ENCODE data around the gene HEYL.
A peak's percentile ranks its signal among the peaks of the same experiment; 100 is the strongest.

The HEYL gene

GRCh38 chr1:39668894-39669293 lies 29.5 kb upstream of the HEYL start:
- Histone ChIP-seq H4K20me1 (no peaks in the 10 kb centered on the region), H3K9me3 (no peaks in the 10 kb centered on the region), H3K36me3 (no peaks in the 10 kb centered on the region), H3K4me1 (peaks cover 24% of the 10 kb centered on the region), H3K9ac (no peak overlapping the region), H3K27ac (no peak overlapping the region), H3K4me2 (no peak overlapping the region), H3K27me3 (peaks cover 22% of the 10 kb centered on the region), H3K4me3 (no peak overlapping the region)
- TF ChIP-seq Cebpa-rat (IDR thresholded peaks at IDR 0.05): no peak

- H3K4me3 ChIP-seq: no peak overlapping the region
- peaks cover 22% of the 10 kb centered on the region for H3K27me3 ChIP-seq
- H3K27ac ChIP-seq: no peak overlapping the region
- no peak overlapping the region for H3K9ac ChIP-seq
- no peak for TF ChIP-seq Cebpa-rat (IDR thresholded peaks at IDR 0.05)
- no peaks in the 10 kb centered on the region for H4K20me1 ChIP-seq
- no peak overlapping the region for H3K4me2 ChIP-seq
- H3K4me1 ChIP-seq: peaks cover 22% of the 10 kb centered on the region
- no peaks in the 10 kb centered on the region for H3K36me3 ChIP-seq
- no peaks in the 10 kb centered on the region for H3K9me3 ChIP-seq
These were observed 28.7 kb upstream of the HEYL start for GRCh38 chr1:39668111-39668510.

DNA sequence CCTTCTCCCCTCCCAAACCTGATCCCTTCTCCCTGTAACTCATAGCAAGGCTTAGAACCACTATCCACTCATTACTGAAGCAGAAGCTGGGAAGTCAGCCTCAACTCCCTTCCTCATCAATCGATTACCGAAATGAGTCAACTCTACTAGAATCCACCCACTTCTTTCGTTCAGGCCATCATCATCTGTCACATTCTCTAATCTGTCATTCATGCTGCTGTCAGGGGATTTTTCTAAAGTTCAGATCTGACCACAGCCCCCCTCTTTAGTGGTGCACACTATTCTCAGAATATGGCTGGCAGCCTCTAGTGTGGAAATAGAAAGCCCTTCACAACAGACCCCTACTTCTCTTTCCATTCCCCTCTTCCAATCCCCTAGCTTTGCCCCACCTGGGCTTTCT lies 27.3 kb upstream of the HEYL start:
- H4K20me1 ChIP-seq: no peaks in the 10 kb centered on the region
- H3K4me1 ChIP-seq: peaks cover 11% of the 10 kb centered on the region
- H3K4me2 ChIP-seq: no peak overlapping the region
- H3K36me3 ChIP-seq: no peaks in the 10 kb centered on the region
- H3K4me3 ChIP-seq: no peak overlapping the region
- H3K27me3 ChIP-seq: peaks cover 15% of the 10 kb centered on the region
- no peak for TF ChIP-seq Cebpa-rat (IDR thresholded peaks at IDR 0.05)
- H3K9me3 ChIP-seq: no peaks in the 10 kb centered on the region
- H3K9ac ChIP-seq: no peak overlapping the region
- no peak overlapping the region for H3K27ac ChIP-seq

DNA sequence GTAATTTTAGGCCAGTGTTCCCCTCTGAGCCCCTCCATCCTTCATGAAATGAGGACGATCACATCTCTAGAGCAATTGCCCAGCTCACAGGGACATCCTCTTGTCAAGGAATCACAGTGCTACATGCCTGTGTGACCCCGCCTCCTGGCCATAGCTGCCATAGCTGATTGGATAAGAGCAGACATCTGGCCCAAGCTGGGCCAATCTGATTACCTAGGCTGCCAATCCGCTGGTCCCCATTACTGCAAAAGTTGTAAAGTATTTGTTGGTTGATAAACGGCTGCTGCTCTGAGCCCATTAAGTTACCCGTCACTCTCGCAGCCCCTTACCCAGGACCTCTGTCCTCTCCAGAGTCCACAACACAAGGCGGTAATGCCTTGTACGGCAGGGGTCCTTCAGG lies 24.1 kb upstream of the HEYL start:
- no peak overlapping the region for H3K9ac ChIP-seq
- no peaks in the 10 kb centered on the region for H3K36me3 ChIP-seq
- no peaks in the 10 kb centered on the region for H3K9me3 ChIP-seq
- H3K27ac ChIP-seq: no peak overlapping the region
- no peak overlapping the region for H3K4me2 ChIP-seq
- H4K20me1 ChIP-seq: no peaks in the 10 kb centered on the region
- H3K4me1 ChIP-seq: no peaks in the 10 kb centered on the region
- no peak overlapping the region for H3K4me3 ChIP-seq
- H3K27me3 ChIP-seq: no peaks in the 10 kb centered on the region
- TF ChIP-seq Cebpa-rat (IDR thresholded peaks at IDR 0.05): no peak

- Histone ChIP-seq H4K20me1 (no peaks in the 10 kb centered on the region), H3K27me3 (no peaks in the 10 kb centered on the region), H3K4me1 (peaks cover 5% of the 10 kb centered on the region), H3K36me3 (no peaks in the 10 kb centered on the region), H3K9me3 (no peaks in the 10 kb centered on the region), H3K4me2 (no peak overlapping the region), H3K27ac (no peak overlapping the region), H3K4me3 (no peak overlapping the region), H3K9ac (no peak overlapping the region)
- TF ChIP-seq Cebpa-rat (IDR thresholded peaks at IDR 0.05): no peak
These were observed 23.4 kb upstream of the HEYL start for GRCh38 chr1:39662861-39663260.

GRCh38 chr1:39659538-39659937 lies 20.1 kb upstream of the HEYL start:
- Histone ChIP-seq H3K27me3 (no peaks in the 10 kb centered on the region), H3K4me3 (no peak overlapping the region), H3K27ac (no peak overlapping the region), H3K4me2 (no peak overlapping the region), H3K9ac (no peak overlapping the region), H3K4me1 (peaks cover 20% of the 10 kb centered on the region), H3K36me3 (no peaks in the 10 kb centered on the region), H4K20me1 (no peaks in the 10 kb centered on the region), H3K9me3 (no peaks in the 10 kb centered on the region)
- no peak for TF ChIP-seq Cebpa-rat (IDR thresholded peaks at IDR 0.05)

- no peaks in the 10 kb centered on the region for H3K9me3 ChIP-seq
- H3K36me3 ChIP-seq: no peaks in the 10 kb centered on the region
- TF ChIP-seq Cebpa-rat (IDR thresholded peaks at IDR 0.05): no peak
- no peaks in the 10 kb centered on the region for H4K20me1 ChIP-seq
- no peak overlapping the region for H3K9ac ChIP-seq
- peaks cover 20% of the 10 kb centered on the region for H3K4me1 ChIP-seq
- H3K27me3 ChIP-seq: no peaks in the 10 kb centered on the region
- no peak overlapping the region for H3K4me3 ChIP-seq
- no peak overlapping the region for H3K4me2 ChIP-seq
- H3K27ac ChIP-seq: no peak overlapping the region
These were observed 19.7 kb upstream of the HEYL start for GRCh38 chr1:39659110-39659509.

GRCh38 chr1:39657923-39658485 lies 18.6 kb upstream of the HEYL start:
- peak overlapping the region; percentile 51 for H3K4me2 ChIP-seq
- H3K27ac ChIP-seq: no peak overlapping the region
- no peak for TF ChIP-seq Cebpa-rat (IDR thresholded peaks at IDR 0.05)
- peaks cover 21% of the 10 kb centered on the region for H3K4me1 ChIP-seq
- no peaks in the 10 kb centered on the region for H4K20me1 ChIP-seq
- H3K27me3 ChIP-seq: no peaks in the 10 kb centered on the region
- no peaks in the 10 kb centered on the region for H3K36me3 ChIP-seq
- H3K9ac ChIP-seq: no peak overlapping the region; the same call in 1 of the 2 replicates
- H3K4me3 ChIP-seq: no peak overlapping the region
- no peaks in the 10 kb centered on the region for H3K9me3 ChIP-seq

- H3K36me3 ChIP-seq: no peaks in the 10 kb centered on the region
- peak overlapping the region; percentile 51 for H3K4me2 ChIP-seq
- H3K4me3 ChIP-seq: no peak overlapping the region
- H4K20me1 ChIP-seq: no peaks in the 10 kb centered on the region
- H3K9me3 ChIP-seq: no peaks in the 10 kb centered on the region
- H3K27me3 ChIP-seq: no peaks in the 10 kb centered on the region
- peaks cover 27% of the 10 kb centered on the region for H3K4me1 ChIP-seq
- 0 out of 2 replicates have a peak overlapping the region, but pooled peaks have one; percentile 30 for H3K27ac ChIP-seq
- H3K9ac ChIP-seq: peak overlapping the region; percentile 15; the same call in 1 of the 2 replicates
- no peak for TF ChIP-seq Cebpa-rat (IDR thresholded peaks at IDR 0.05)
These were observed 18.0 kb upstream of the HEYL start for GRCh38 chr1:39657402-39657801.

DNA sequence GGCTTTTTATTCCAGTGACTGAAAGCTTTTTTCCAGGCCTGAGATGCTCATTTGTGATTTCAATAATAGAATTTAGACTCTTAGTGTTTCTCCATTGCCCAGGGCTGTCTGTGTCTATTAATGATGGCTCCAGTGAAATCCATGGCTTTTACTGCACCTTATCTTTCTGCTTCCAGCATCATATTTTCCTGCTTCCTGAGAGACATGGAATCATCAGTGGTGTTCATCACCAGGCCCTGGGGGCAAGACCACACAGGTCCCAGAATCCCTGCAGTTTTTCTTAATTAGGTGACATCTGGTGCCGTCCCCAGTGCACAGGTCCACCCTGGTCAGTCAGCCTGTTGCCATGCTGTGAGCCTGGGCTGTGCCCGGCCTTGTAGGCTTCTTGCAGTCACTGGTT lies 16.9 kb upstream of the HEYL start:
- no peak for TF ChIP-seq Cebpa-rat (IDR thresholded peaks at IDR 0.05)
- H3K27ac ChIP-seq: peak overlapping the region; percentile 30; the same call in 1 of the 2 replicates
- no peaks in the 10 kb centered on the region for H4K20me1 ChIP-seq
- peaks cover 31% of the 10 kb centered on the region for H3K4me1 ChIP-seq
- H3K4me3 ChIP-seq: no peak overlapping the region
- peak overlapping the region; percentile 38; the same call in 1 of the 2 replicates for H3K9ac ChIP-seq
- no peaks in the 10 kb centered on the region for H3K9me3 ChIP-seq
- H3K4me2 ChIP-seq: 0 out of 2 replicates have a peak overlapping the region, but pooled peaks have one; percentile 51
- H3K36me3 ChIP-seq: no peaks in the 10 kb centered on the region
- no peaks in the 10 kb centered on the region for H3K27me3 ChIP-seq

Data from BLaER1 (cell line).